Activated T-helper 1 cell treated with Interleukin-2 at 50 U/mL for 16 hours (primary cell): ENCODE data around the gene TPRG1L.

Experiments
- DNase-seq: peaks from one replicate; pipeline ENCODE4 v3.0.0-alpha.2; 2020; ENCODE audit warnings: low read depth

TPRG1L gene

GRCh38 chr1:3628445-3628844, 3.6 kb downstream of the TPRG1L start:
- no peak for DNase-seq

GRCh38 chr1:3629561-3630160, 4.8 kb downstream of the TPRG1L start:
- DNase-seq = no peak

- DNase-seq = no peak
Measured at GRCh38 chr1:3630161-3630611, 5.4 kb downstream of the TPRG1L start.

- no peak for DNase-seq
Measured at GRCh38 chr1:3630914-3631313, 6.1 kb downstream of the TPRG1L start.

- DNase-seq = no peak
Measured at GRCh38 chr1:3631320-3632260, 6.8 kb downstream of the TPRG1L start.

- no peak for DNase-seq
Measured at GRCh38 chr1:3632298-3632697, 7.5 kb downstream of the TPRG1L start.

- DNase-seq = no peak
Measured at GRCh38 chr1:3632716-3633343, 8.0 kb downstream of the TPRG1L start.

- DNase-seq = no peak
Measured at GRCh38 chr1:3633344-3634058, 8.7 kb downstream of the TPRG1L start.

GRCh38 chr1:3634059-3634800, 9.4 kb downstream of the TPRG1L start:
- no peak for DNase-seq

GRCh38 chr1:3636080-3636479, 11.3 kb downstream of the TPRG1L start:
- no peak for DNase-seq

GRCh38 chr1:3636531-3636930, 11.7 kb downstream of the TPRG1L start:
- DNase-seq = no peak

GRCh38 chr1:3638027-3638426, 13.2 kb downstream of the TPRG1L start:
- DNase-seq = no peak

GRCh38 chr1:3638676-3639075, 13.9 kb downstream of the TPRG1L start:
- DNase-seq = no peak

- DNase-seq = no peak
Measured at GRCh38 chr1:3639397-3639911, 14.6 kb downstream of the TPRG1L start.

GRCh38 chr1:3640121-3640837, 15.5 kb downstream of the TPRG1L start:
- no peak for DNase-seq

- DNase-seq = no peak
Measured at GRCh38 chr1:3641046-3641760, 16.4 kb downstream of the TPRG1L start.

GRCh38 chr1:3641816-3642215, 17.0 kb downstream of the TPRG1L start:
- DNase-seq = no peak

GRCh38 chr1:3642919-3643675, 18.3 kb downstream of the TPRG1L start:
- DNase-seq = no peak

GRCh38 chr1:3644273-3644672, 19.5 kb downstream of the TPRG1L start:
- DNase-seq = no peak
